GM23338 (cell line): ENCODE results near the gene NEURL1.

ENCODE experiments used
- CREB1 ChIP-seq: fragments of 250-450 bp; sonication (Bioruptor Pico); IDR thresholded peaks from 2 replicates; pipeline ENCODE4 v1.5.0; 2020; ENCODE audit warnings: low read depth, mild to moderate bottlenecking, moderate library complexity
- EZH2 ChIP-seq: fragments of 200-600 bp; sonication (generic); IDR thresholded peaks from one replicate; pipeline ENCODE4 v1.8.0; 2017; ENCODE audit warnings: antibody characterized with exemption, mild to moderate bottlenecking, low read depth; ENCODE audit not compliant: unreplicated experiment

DNA sequence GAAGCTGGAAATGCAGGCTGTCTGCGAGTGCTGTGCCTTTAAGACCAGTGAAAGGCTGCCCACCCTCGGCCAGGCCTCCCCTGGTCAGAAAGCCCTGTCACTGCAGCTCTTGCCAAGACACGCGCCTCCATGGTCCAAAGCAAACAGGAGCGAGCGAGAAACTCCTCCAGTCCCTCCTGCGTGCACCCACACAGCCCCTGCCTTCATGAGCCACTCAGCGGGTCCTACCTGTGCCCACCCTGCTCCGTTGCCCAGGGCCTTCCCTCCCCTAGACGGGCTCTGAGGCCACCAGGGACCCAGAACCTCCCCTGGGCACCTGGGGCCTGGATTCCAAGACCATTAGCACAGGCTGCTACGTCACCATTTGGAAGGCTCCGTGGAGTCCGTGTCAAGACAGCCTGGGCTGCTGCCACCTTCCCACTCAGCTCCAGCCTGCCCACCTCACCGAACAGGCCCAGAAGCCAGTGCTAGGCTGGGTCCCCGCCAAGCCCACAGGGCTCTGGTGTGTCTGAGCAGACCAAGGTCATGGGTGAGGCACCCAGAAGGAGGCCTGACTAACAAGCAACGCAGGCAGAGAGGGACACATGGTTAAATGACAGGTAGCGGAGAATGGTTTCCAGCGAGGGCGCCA, 144.5 kb downstream of the NEURL1 start:
- TF ChIP-seq CREB1 (CRISPR knock-in tag), result no peak
- no peak for TF ChIP-seq EZH2
